Parathyroid adenoma (tissue), 2 donors: Measurements from ENCODE around the gene PADI6.

Experiments used
- H2AFZ ChIP-seq: fragments of 300-600 bp; sonication (generic); one replicate; pipeline ENCODE4 v1.7.0; 2017; ENCODE audit warnings: antibody characterized with exemption, mild to moderate bottlenecking
- H3K27ac ChIP-seq: fragments of 300-600 bp; sonication (generic); one replicate; pipeline ENCODE4 v1.7.0; 2017
- H3K27me3 ChIP-seq: fragments of 300-600 bp; sonication (generic); one replicate; pipeline ENCODE4 v1.7.0; 2017; ENCODE audit warnings: low read length; ENCODE audit not compliant: control insufficient read depth, insufficient read depth
- H3K36me3 ChIP-seq: fragments of 300-600 bp; sonication (generic); one replicate; pipeline ENCODE4 v1.7.0; 2017; ENCODE audit warnings: low read length; ENCODE audit not compliant: control insufficient read depth, insufficient read depth
- H3K4me1 ChIP-seq: fragments of 300-600 bp; sonication (generic); one replicate; pipeline ENCODE4 v1.7.0; 2017; ENCODE audit warnings: control low read depth
- H3K4me2 ChIP-seq: fragments of 300-600 bp; sonication (generic); one replicate; pipeline ENCODE4 v1.7.0; 2017; ENCODE audit warnings: low read length
- H3K4me3 ChIP-seq: fragments of 300-600 bp; sonication (generic); one replicate; pipeline ENCODE4 v1.7.0; 2017; ENCODE audit warnings: low read depth, low read length
- H3K79me2 ChIP-seq: fragments of 300-600 bp; sonication (generic); one replicate; pipeline ENCODE4 v1.7.0; 2017; ENCODE audit warnings: control low read depth
- H3K9ac ChIP-seq: fragments of 300-600 bp; sonication (generic); one replicate; pipeline ENCODE4 v1.7.0; 2017; ENCODE audit warnings: mild to moderate bottlenecking
- H3K9me3 ChIP-seq: fragments of 300-600 bp; sonication (generic); one replicate; pipeline ENCODE4 v1.7.0; 2017; ENCODE audit warnings: low read length; ENCODE audit not compliant: control insufficient read depth
- TF ChIP-seq, protein P1 (sequence below): fragments of 300-600 bp; sonication (generic); IDR thresholded peaks from one replicate; pipeline ENCODE4 v1.7.0; 2017; ENCODE audit warnings: antibody characterized with exemption, mild to moderate bottlenecking
- donor health status: primary hyperparathyroidism.

PADI6 gene

DNA sequence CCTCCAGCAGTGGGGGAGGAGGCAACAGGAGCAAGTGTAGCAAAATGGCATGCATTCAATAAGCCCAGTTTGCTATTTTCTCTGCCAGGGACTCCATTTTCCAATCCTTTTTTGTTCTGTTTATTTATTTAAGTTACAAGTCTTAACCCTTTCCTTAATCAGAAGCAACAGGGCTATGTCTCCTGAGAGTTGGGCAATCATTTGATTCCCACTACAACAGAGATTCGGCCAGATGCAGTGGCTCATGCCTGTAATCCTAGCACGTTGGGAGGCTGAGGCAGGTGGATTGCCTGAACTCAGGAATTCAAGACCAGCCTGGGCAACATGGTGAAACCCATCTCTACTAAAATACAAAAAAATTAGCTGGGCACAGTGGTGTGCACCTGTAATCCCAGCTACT lies 42.0 kb downstream of the PADI6 start:
- H3K9ac ChIP-seq, result no peak overlapping the region
- no peaks in the 10 kb centered on the region for H3K4me1 ChIP-seq
- H3K4me2 ChIP-seq, result no peak overlapping the region
- no peak overlapping the region for H3K27ac ChIP-seq
- H3K36me3 ChIP-seq, result no peaks in the 10 kb centered on the region
- no peaks in the 10 kb centered on the region for H3K9me3 ChIP-seq
- TF ChIP-seq, protein P1, sequence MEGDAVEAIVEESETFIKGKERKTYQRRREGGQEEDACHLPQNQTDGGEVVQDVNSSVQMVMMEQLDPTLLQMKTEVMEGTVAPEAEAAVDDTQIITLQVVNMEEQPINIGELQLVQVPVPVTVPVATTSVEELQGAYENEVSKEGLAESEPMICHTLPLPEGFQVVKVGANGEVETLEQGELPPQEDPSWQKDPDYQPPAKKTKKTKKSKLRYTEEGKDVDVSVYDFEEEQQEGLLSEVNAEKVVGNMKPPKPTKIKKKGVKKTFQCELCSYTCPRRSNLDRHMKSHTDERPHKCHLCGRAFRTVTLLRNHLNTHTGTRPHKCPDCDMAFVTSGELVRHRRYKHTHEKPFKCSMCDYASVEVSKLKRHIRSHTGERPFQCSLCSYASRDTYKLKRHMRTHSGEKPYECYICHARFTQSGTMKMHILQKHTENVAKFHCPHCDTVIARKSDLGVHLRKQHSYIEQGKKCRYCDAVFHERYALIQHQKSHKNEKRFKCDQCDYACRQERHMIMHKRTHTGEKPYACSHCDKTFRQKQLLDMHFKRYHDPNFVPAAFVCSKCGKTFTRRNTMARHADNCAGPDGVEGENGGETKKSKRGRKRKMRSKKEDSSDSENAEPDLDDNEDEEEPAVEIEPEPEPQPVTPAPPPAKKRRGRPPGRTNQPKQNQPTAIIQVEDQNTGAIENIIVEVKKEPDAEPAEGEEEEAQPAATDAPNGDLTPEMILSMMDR, result no peak
- peaks cover 2% of the 10 kb centered on the region for H3K79me2 ChIP-seq
- no peaks in the 10 kb centered on the region for H3K27me3 ChIP-seq
- no peak overlapping the region for H3K4me3 ChIP-seq
- H2AFZ ChIP-seq, result no peak overlapping the region

DNA sequence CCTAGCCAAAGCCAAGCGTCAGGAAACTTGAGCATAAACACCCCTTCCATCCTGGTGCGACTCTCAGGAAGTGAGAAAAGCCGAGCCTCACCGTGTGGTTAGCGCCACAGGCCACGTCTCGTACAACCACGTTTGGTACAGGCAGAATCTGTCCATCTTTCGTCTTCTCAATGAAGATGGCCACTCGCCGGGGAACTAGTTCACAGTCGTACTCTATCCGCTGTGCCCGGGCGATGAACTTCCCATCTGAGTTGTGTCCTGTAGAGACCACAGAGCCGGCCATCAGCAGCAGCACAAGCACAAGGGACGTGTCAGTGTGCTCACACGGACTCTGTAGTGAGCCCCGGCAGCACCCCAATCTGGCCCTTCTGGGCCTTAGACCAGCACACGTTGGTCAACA lies 44.4 kb downstream of the PADI6 start:
- peaks cover 2% of the 10 kb centered on the region for H3K79me2 ChIP-seq
- H3K9me3 ChIP-seq, result no peaks in the 10 kb centered on the region
- H3K4me1 ChIP-seq, result no peaks in the 10 kb centered on the region
- H3K27ac ChIP-seq, result no peak overlapping the region
- H3K4me2 ChIP-seq, result no peak overlapping the region
- no peaks in the 10 kb centered on the region for H3K36me3 ChIP-seq
- no peaks in the 10 kb centered on the region for H3K27me3 ChIP-seq
- H2AFZ ChIP-seq, result no peak overlapping the region
- no peak overlapping the region for H3K4me3 ChIP-seq
- no peak overlapping the region for H3K9ac ChIP-seq
- TF ChIP-seq, protein P1, result no peak

DNA sequence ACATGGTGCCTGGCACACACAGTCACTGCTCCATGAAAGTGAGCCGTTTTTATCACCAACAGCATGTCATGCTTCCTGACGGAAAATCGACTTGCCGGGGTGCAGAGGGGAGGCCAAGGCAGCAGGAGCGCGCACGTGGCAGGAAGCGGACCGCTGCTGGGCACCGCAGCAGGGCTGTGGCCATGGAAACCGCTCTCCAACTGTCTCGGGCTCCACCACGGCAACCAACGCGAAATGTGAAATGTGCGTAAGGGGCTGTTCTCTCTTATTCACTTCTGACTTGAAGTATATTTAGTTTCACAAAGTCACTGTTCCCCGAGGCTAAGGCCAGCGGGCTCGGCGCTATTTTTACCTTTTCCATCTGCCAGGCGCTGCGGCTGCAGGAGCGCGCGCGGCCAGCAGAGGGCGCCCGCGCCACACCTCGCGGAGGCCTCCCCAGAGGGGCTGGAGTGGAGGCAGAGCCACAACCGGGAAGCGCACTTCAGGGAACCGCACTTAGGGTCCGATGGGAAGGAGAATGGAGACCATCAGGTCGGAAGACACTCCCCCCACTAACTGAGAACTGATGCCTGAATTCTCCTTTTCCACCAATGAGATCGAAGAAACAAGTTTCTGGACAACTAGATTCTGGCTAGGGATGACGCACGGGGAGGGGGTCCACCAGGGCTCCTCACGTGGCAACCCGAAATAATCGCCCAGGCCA lies 47.8 kb downstream of the PADI6 start:
- Histone ChIP-seq H3K9ac (no peak overlapping the region), H3K4me1 (no peaks in the 10 kb centered on the region), H3K36me3 (no peaks in the 10 kb centered on the region), H3K9me3 (no peaks in the 10 kb centered on the region), H3K4me2 (no peak overlapping the region), H2AFZ (no peak overlapping the region), H3K79me2 (peaks cover 2% of the 10 kb centered on the region), H3K27ac (no peak overlapping the region), H3K27me3 (no peaks in the 10 kb centered on the region), H3K4me3 (no peak overlapping the region)
- TF ChIP-seq, protein P1, result peak; percentile 97

DNA sequence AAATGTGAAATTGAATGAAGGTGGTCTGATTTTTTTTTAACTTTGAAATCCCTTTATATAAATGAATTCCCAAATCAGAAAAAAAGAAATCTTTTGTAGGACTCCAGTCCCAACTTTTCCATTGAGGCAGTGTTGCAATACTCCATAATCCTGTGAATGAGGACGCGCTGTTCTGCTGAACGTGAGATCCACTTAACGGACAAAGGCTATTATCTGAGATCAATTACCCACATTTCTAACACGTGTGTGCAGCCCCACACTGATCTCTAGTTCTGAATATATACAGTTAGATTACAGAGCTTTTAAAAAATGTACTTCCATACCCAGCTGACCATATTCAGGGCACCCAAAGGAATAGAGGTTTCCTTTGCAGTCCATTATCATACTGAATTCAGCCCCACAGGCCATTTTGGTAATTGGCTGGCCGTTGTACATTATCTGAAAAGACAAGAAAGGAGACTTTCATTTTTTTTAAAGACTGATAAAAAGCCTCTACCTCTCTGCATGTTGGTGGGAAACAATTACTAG lies 48.5 kb downstream of the PADI6 start:
- Histone ChIP-seq H3K4me2 (no peak overlapping the region), H3K4me1 (no peaks in the 10 kb centered on the region), H3K36me3 (no peaks in the 10 kb centered on the region), H3K79me2 (peaks cover 2% of the 10 kb centered on the region), H3K9me3 (no peaks in the 10 kb centered on the region), H3K27ac (no peak overlapping the region), H2AFZ (no peak overlapping the region), H3K4me3 (no peak overlapping the region), H3K9ac (no peak overlapping the region), H3K27me3 (no peaks in the 10 kb centered on the region)
- TF ChIP-seq, protein P1, result no peak

DNA sequence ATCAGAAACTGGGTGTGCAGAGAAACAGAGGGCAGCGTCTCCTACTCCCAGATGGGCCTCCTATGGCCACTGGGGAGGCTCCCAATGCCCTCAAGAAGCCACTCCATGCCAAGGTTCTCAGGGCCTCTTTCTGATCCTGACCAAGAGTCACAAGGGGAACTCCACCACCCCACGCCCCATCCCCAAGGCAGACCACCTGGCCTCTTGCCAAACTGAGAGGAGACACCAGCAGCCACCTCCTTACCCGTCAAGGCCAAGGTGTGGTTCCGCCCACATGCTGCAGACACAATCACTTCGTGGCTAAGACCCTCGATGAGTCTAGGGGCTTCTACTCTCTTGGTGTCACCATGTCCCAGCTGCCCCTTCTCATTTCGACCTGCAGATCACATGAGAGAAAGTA lies 50.5 kb downstream of the PADI6 start:
- Histone ChIP-seq H3K36me3 (no peaks in the 10 kb centered on the region), H2AFZ (no peak overlapping the region), H3K4me1 (no peaks in the 10 kb centered on the region)

More for the DNA sequence above, 50.5 kb downstream of the PADI6 start:
- TF ChIP-seq, protein P1, result no peak
- Histone ChIP-seq H3K27me3 (no peaks in the 10 kb centered on the region), H3K4me2 (no peak overlapping the region), H3K9me3 (no peaks in the 10 kb centered on the region), H3K9ac (no peak overlapping the region), H3K4me3 (no peak overlapping the region), H3K79me2 (no peaks in the 10 kb centered on the region), H3K27ac (no peak overlapping the region)
